Spinal cord (tissue), 10 donors: ENCODE results near the gene DPM2. TPM values are rescaled to one million over a fixed set of nuclear protein-coding genes. Genes with fewer than 3 reads are reported as not detected.

Experiments
- DNase-seq, 6 donors: peaks; one replicate each; pipeline versions ENCODE4 v3.0.0 to v3.0.0-alpha.2; 2013 to 2015; ENCODE audit warnings: low spot score in 6 of 6, low read depth in 4 of 6
- H3K27ac ChIP-seq: one replicate; pipeline ENCODE4 v1.5.1; 2013; ENCODE audit warnings: low read depth, low read length, control low read depth
- H3K27me3 ChIP-seq: one replicate; pipeline ENCODE4 v1.6.1; 2013; ENCODE audit warnings: low read length; ENCODE audit not compliant: control insufficient read depth, insufficient read depth
- H3K36me3 ChIP-seq: one replicate; pipeline ENCODE4 v1.6.1; 2013; ENCODE audit warnings: low read length; ENCODE audit not compliant: control insufficient read depth, insufficient read depth
- H3K4me1 ChIP-seq: one replicate; pipeline ENCODE4 v1.6.1; 2013; ENCODE audit warnings: low read length; ENCODE audit not compliant: control insufficient read depth, insufficient read depth
- H3K4me3 ChIP-seq: one replicate; pipeline ENCODE4 v1.5.1; 2013; ENCODE audit warnings: low read depth, low read length, control low read depth
- H3K9me3 ChIP-seq: one replicate; pipeline ENCODE4 v1.6.1; 2013; ENCODE audit warnings: low read length; ENCODE audit not compliant: control insufficient read depth, insufficient read depth
- WGBS: methylation state at CpG from one replicate; pipeline ENCODE4 v1.1.5; 2013; ENCODE audit warnings: missing lambda C conversion rate; ENCODE audit not compliant: insufficient coverage; 5-methylcytosine and 5-hydroxymethylcytosine counted together
- polyA plus RNA-seq, 2 donors: library from polyadenylated mRNA; unstranded; fragments of 120-200 nt; gene quantifications; one replicate each; pipeline ENCODE4 v1.2.1, GENCODE V29; 2013; ENCODE audit not compliant: insufficient read length in 2 of 2
- total RNA-seq, 2 donors: library from RNA; depleted of rRNA in 1 of 2; stranded (reverse); fragments of 120-200 nt in 1 of 2; fragments of >200 nt in 1 of 2; gene quantifications; one replicate each; pipeline versions ENCODE4 v1.2.3 to v1.2.4, GENCODE V29; 2013 to 2014
- donor health status: healthy.

Gene DPM2
- total and polyA plus RNA-seq, 4 donors = 13.9 to 64.0 (median 47.2) TPM

DNA sequence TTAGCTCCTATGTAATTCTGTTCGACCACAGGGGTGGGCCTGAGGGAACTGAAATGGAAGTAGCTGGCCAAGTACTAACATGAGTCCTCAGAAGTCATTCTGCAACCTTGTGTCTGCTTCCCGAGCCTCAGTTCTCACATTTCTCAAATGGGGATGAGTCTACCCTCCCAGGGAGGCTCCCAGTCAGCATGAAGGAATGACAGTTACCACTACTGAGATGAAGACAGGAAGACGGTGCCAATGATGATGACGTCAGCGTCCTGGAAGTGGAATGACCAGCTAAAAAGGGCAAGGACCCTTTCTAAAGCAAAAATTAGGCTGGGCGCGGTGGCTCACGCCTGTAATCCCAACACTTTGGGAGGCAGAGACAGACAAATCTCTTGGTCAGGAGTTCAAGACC, 13.9 kb downstream of the DPM2 start:
- Histone ChIP-seq H3K9me3 (no peaks in the 10 kb centered on the region), H3K36me3 (peaks cover 18% of the 10 kb centered on the region), H3K4me3 (no peak overlapping the region), H3K27ac (no peak overlapping the region), H3K27me3 (peaks cover 43% of the 10 kb centered on the region), H3K4me1 (peaks cover 39% of the 10 kb centered on the region)
- no peak for DNase-seq
- WGBS = 81% methylated on average over 8 of the region's 8 CpGs

DNA sequence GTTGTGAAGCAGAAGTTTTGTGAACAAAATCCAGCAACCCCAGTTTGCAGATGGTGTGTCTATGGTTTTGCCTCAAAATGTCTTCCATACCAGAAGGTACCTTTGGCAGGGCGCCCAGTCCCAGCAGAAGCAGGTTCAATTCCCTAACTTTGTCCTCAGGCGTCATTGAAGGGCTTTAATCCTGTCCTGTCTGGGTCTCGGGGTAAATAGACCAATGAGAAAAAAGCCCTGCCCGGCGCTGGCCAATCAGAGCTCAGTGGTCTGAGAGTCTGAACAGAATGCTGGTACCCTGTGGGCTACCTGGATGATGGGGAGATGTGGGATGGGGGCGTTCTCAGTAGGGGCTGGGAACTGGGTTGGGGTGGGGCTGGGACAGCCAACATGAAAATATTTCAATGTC, 14.6 kb downstream of the DPM2 start:
- H3K36me3 ChIP-seq = peaks cover 18% of the 10 kb centered on the region
- peaks cover 36% of the 10 kb centered on the region for H3K27me3 ChIP-seq
- peaks cover 36% of the 10 kb centered on the region for H3K4me1 ChIP-seq
- H3K9me3 ChIP-seq = no peaks in the 10 kb centered on the region
- 43% methylated on average over 5 of the region's 6 CpGs for WGBS
- H3K27ac ChIP-seq = no peak overlapping the region
- peak in 1 of 6 donors; percentile 26 for DNase-seq
- H3K4me3 ChIP-seq = no peak overlapping the region

DNA sequence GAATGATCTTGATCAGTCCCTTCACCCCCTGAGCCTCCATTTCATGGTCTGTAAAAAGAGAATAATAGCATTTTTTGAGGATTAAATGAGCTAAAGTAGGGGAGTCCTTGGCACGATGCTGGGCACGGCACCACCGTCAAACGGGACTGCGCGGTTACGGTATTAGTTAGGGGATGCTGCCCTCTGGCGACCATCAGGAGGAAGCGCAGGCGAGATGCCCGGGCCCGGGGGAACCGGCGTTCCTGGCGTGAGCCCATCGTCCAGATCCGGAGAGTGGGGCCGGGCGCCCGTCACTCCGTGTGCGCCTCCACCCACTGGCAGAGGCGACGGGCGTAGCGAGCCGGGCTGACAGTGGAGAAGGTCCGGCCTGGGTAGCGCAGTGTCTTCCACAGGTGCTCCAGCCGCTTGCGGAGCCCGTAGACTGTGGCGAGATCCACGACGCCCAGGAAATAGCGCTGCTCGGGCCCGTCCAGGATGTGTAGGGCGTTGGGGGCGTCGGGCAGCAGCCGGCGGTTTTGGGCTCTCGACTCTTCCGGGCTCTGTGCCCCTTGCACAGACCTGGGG, 16.0 kb downstream of the DPM2 start:
- Histone ChIP-seq H3K4me1 (peaks cover 34% of the 10 kb centered on the region), H3K36me3 (peaks cover 18% of the 10 kb centered on the region), H3K9me3 (no peaks in the 10 kb centered on the region), H3K27me3 (peaks cover 23% of the 10 kb centered on the region), H3K4me3 (no peak overlapping the region), H3K27ac (no peak overlapping the region)
- 20% methylated on average over 45 of the region's 45 CpGs for WGBS
- DNase-seq = peak in 2 of 6 donors; percentile 77 to 81

DNA sequence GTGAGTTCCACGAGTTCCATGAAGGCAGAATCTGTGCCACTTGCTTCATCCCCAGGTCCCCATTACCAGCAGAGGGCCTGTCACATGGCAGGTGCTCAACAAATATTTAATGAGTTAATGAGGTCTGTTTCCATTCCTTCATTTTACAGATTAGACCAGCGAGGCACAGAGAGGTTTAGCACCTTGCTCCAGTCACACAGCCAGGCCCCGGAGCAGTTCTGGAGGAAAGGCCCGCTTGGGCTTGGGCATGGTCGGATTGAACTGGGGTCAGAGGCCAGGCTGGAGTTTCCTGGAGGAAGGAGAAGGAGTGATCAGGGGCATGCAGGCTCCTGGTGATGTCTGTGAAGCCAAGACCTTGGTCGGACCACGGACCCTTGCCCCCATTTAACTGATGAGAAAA, 16.9 kb downstream of the DPM2 start:
- peaks cover 16% of the 10 kb centered on the region for H3K27me3 ChIP-seq
- 94% methylated on average over 6 of the region's 7 CpGs for WGBS

DNA sequence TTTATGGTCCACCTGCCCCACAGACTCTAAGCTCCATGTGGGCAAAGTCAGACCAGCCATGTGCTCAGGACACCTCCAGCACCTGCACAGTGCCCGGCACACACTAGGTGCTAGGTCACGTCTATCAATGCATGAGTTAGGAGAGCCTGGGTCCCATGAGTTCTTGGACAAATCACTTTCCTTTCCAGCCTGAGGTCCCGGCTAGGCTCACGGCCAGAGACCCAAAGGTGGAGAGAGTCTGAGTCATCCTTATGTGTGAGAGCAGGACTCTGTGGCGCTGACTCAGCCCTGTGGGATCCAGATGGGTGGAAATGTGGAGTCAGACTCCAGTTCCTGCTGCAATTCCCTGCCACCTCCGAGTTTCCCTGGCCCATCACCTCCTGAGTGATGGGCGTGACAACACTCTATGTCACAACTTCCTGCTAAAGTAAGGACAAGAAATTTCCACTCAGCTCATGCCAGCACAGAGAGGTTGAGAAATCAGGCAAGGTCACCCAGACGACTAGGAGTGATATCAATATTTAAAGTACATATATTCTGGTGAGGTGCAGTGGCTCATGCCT, 18.3 kb downstream of the DPM2 start:
- H3K27ac ChIP-seq = no peak overlapping the region
- H3K36me3 ChIP-seq = peaks cover 13% of the 10 kb centered on the region
- peaks cover 6% of the 10 kb centered on the region for H3K27me3 ChIP-seq
- no peak overlapping the region for H3K4me3 ChIP-seq
- WGBS = 89% methylated on average over 5 of the region's 8 CpGs
- no peaks in the 10 kb centered on the region for H3K9me3 ChIP-seq
- peaks cover 44% of the 10 kb centered on the region for H3K4me1 ChIP-seq
- DNase-seq = no peak

More for the DNA sequence above, 16.9 kb downstream of the DPM2 start:
- Histone ChIP-seq H3K4me1 (peaks cover 40% of the 10 kb centered on the region), H3K27ac (no peak overlapping the region), H3K36me3 (peaks cover 18% of the 10 kb centered on the region), H3K4me3 (no peak overlapping the region), H3K9me3 (no peaks in the 10 kb centered on the region)
- no peak for DNase-seq

DNA sequence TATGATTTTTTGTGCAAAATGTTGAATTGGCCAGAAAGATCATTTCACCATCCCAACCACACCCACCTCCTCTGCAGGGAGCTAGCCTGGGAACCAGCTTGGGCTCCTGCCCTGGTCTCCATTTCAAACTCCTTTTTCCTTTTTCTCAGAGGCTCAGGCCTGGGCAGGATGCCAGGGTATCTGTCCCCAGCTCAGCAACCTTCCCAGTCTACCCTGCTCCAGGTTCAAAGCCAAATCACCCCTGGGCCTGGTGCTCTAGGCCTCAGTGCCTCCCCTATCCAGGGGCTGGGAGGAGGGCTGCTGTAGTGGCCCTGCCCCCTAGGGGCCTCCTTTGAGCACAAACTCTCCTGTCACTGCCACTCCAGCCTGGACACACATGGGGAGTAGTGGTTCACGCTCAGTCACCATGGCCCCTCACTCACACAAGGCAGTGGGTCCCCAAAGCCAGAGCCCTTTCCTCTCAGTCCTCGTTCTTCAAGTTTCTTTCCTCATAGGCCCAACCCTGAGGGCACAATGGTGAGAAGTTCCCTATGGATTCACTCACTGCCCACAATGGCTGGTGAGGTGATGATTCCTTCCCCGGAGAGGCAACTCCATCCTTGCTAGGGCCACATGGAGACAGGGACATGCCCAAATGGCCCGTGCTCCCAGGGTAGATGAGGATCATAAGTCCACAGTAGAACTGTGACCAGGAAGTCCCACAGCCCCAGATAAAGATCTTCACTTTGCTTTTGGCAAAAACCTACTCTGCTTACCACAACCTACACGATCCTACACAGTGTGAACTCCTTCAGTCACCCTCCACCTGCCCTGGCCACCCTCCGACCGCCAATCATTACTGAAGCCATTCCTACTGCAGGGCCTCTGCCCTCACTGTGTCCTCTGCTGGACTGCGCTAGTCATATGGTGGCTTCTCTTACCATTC, 19.2 kb downstream of the DPM2 start:
- no peak for DNase-seq
- Histone ChIP-seq H3K27ac (no peak overlapping the region), H3K4me1 (peaks cover 44% of the 10 kb centered on the region), H3K36me3 (peaks cover 20% of the 10 kb centered on the region), H3K9me3 (no peaks in the 10 kb centered on the region), H3K27me3 (peaks cover 6% of the 10 kb centered on the region), H3K4me3 (no peak overlapping the region)
- 89% methylated on average over 6 of the region's 8 CpGs for WGBS

DNA sequence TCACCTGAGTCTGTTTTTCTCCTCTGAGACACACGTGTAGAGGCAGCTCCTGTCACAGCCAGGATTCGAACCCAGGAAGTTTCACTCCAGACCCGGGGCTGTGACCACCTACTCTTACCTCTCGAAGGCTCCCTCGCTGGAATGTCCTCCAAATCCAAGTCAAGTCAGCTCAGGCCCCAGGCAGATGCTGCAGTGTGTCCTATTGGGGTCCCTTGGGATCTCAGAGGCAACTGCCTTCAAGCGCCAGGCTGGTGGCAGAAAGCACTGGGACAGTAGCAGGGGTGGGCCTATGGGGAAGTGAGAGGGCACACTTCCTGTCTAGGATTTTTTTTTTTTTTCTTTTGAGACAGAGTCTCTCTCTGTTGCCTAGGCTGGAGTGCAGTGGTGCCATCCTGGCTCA, 20.1 kb downstream of the DPM2 start:
- peaks cover 26% of the 10 kb centered on the region for H3K36me3 ChIP-seq
- H3K27ac ChIP-seq = no peak overlapping the region
- no peak for DNase-seq
- 85% methylated on average over 6 of the region's 6 CpGs for WGBS
- peaks cover 44% of the 10 kb centered on the region for H3K4me1 ChIP-seq
- H3K4me3 ChIP-seq = no peak overlapping the region
- H3K27me3 ChIP-seq = peaks cover 4% of the 10 kb centered on the region
- H3K9me3 ChIP-seq = no peaks in the 10 kb centered on the region

DNA sequence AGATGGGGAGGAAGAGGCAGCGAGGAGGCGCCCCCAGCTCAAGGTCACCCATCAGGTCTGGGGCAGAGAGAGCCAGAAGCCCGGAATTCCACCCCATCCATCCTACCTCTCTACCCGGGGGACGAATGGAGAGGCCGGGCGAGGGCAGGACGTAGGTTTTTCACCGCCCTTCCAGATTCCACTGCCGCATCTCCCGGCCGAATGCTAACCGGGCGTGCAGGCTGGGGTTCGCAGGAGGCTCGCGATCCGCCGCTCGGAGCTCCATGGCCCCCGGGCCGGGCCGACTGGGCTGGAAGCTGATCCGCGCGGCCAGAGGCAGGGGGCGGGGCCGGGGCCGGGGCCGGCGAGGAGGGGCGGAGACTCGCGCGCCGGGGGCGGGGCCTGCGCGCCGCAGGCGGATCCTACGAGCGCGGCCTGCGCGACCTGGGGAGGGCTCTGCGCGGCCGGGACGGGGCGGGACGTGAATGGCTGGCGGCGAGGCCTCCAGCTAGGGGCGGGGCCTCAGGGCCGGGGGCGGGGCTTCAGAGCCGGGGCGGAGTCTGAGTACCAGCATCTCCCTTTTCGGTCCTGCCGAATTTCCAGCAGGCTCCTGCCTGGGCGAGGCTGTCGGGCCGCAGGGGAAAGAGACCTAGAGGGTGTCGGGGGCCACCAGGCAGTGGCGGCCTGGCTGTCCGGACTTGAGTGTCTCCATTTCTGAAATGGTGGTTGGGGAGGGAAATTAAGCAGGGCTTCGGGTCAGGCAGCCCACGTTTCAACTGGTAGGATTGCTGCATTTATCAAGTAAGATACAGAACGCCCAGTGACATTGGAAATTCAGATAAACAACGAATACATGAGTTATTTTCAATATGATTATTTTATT, 20.7 kb downstream of the DPM2 start, which contains the start of gene ST6GALNAC4:
TSS of gene ST6GALNAC4 (minus strand) at position 322 of the 862 bp plus-strand sequence. CDS start 622 bp downstream, outside the sequence.
- Histone ChIP-seq H3K4me3 (peak within 1 kb of the TSS; percentile 76), H3K9me3 (no peaks in the 10 kb centered on the region), H3K36me3 (peaks cover 31% of the 10 kb centered on the region), H3K27me3 (peaks cover 2% of the 10 kb centered on the region), H3K4me1 (peaks cover 43% of the 10 kb centered on the region), H3K27ac (peak within 1 kb of the TSS; percentile 75)
- peak in 5 of 6 donors; percentile 78 to 95 (median 85) for DNase-seq
- WGBS = under 1% methylated on average over 62 of the region's 71 CpGs
